ENCODE measurements around the gene ING2. TPM values are rescaled to one million over a fixed set of nuclear protein-coding genes. Genes with fewer than 3 reads are reported as not detected.

The ING2 gene
- 5.0 and 6.5 TPM in 2 replicates for total RNA-seq

GRCh38 chr4:183504930-183505610 lies at the start of gene ING2:
Gene ING2, plus strand, starts transcription at chr4:183505058. Its CDS starts 138 bp downstream, at chr4:183505196.

Other genes with a start within 250 kb of the ING2 start
- not detected in 2 replicates for gene CLDN22, start 184.8 kb upstream of the ING2 start, total RNA-seq
- gene CLDN24, start 182.6 kb upstream of the ING2 start, total RNA-seq: not detected in 2 replicates
- 12.1 and 13.8 TPM in 2 replicates for gene CDKN2AIP, start 60.4 kb upstream of the ING2 start, total RNA-seq
- 9.4 and 11.6 TPM in 2 replicates for gene RWDD4, start 154.1 kb downstream of the ING2 start, total RNA-seq
- gene TRAPPC11, start 154.2 kb downstream of the ING2 start, total RNA-seq: 25.3 and 41.5 TPM in 2 replicates

Measured in bladder microvascular endothelial cell (primary cell).